Thoracic aorta endothelial cell (primary cell): ENCODE measurements around the gene CFAP91. TPM values are rescaled to one million over a fixed set of nuclear protein-coding genes. Genes with fewer than 3 reads are reported as not detected.

Experiments
- total RNA-seq: library from RNA; depleted of rRNA; stranded (reverse); fragments of >200 nt; gene quantifications from 2 replicates; pipeline ENCODE4 v1.2.3, GENCODE V29; 2012

Gene CFAP91
- 0.13 and 0.29 TPM in 2 replicates for total RNA-seq

DNA sequence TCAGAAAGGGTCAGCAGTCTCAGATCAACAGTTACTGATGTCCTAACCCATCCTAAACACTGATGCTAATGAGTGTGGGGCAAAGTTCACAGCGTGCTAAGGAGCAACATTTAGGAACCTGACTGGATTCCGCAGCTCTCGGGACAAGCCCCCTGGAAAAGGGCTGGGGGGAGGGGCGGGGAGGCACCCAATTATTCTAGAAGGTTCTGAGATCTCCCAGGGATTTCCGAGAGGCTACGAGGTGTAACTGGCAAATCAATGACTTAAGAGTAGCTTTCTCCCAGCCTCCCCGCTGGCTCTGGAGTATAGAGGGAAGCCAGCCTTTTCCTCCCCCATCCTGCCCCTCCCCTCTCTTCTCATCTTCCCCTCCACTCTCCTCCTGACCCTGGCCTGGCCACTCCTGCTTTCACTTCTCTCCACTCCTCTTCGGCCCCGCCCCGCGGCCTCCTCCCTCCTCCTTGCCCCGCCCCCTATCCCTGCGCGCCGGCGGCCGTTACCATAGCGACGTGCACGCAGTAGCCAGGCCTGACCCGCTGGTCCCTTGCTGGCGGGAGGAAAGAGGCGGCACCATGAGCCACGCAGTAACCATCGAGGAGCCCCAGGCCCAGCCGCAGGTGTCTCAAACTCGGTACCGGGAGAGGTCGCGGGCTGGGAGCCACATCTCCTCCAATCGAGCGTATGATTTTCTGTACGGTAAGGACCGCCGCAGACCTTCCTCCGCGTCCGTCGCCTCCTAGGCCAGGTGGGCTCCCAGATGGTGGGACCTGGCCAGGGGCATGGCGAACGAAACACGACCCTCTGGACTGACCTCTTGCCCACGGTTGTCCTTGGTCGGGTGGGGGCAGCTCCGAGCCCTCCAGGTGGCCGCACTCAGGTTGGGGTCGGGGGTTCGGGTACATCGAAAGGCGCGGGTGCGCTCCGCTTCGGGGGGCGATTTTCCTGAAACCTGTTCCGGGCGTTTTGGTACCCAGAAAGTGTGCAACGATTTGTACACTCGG lies at the start of gene CFAP91:
Gene CFAP91, plus strand, starts transcription at position 493 of the 998 bp plus-strand sequence. Its CDS starts 77 bp downstream, at position 570.

DNA sequence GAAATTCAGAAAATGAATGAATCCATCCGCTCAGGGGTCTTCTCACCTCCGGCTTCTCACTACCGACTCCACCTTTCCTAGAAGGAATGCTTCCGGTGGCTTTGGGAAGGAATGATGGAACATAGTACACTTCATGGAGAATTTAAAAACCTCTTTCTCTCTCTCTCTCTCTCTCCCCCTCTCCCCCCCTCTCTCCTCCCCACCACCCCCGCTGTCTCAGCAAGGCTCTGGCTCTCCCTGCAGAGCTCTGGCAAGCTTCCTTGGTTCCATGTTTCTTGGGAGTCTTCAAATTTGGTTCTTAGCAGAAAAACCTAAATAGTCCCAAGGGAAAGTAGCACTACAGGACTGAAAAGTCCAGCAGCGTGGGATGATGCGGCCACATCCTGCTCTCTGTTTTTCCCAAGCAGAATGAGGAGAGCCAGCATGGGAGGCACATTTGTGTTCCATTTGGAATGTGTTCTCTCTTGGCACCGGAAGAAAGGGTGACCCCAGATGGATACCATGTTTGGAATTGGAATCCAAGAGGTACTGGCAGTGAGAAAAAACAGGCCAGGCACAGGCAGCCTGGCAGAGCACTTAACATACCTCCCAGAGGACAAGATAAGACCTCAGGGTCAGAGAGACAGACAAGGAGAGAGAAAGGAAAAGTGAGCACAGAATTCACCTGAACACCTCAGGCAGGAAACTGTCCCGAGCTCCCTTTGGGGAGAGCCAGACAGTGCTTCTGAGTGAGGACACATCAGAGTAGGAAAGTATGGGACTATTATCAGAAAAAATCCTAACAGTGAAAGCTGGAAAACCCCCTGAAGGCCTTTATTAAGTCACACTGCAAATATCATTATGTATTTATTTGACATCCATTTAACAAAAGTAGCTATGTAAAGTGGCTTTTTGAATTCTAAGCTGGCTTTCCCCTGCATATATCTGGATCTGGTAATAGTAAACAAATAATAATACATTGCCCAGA lies 42.1 kb upstream of the CFAP91 start, which contains the start of gene POPDC2:
Gene POPDC2, minus strand, starts transcription at position 116 of the 967 bp plus-strand sequence. CDS start 166 bp downstream, outside the sequence.

DNA sequence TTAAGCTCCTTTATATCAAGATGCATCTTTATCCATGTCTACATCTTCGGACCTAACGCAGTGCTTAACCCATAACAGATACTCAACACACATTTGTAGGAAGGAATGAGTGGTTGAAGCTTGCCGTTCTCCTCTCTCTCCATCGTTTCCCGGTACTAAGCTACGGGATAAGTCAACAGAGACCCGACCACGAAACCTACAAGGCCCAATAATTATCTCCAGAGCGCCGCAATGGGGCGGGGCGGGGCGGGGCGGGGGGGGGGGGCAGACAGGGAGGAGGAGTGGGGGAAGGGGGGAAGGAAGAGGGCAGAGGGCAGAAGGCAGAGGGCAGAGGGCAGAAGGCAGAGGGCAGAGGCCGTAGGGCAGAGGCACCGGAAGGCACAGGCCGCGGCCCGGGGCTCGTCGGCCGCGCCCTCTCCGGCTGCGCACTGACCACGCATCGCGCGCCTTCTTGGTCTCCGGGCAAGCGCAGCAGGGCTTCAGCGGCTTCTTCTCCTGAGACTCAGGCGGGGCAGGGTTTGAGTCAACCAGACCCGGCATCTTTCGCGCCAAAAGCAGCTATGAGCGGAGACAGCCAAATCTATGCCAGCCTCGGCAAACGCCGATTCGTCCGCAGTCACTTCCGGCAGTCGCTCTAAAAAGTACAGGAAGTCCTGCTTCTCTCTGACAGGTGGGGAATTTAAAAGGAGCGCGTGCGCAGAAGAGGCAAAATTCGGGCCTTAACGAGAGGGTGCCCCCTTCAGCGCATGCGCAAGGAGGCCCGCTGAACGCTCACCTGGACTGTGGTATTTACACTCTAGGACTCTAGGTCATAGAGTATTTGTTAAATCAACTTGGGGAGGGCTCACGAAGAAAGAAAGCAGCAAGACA lies 25.8 kb upstream of the CFAP91 start, which contains the start of gene COX17:
Gene COX17, minus strand, starts transcription at position 636 of the 870 bp plus-strand sequence. Its CDS starts 96 bp downstream, at position 540.

Other genes with a start within 250 kb of the CFAP91 start
- 41.5 and 45.4 TPM in 2 replicates for gene TMEM39A, start 239.4 kb upstream of the CFAP91 start, total RNA-seq
- 20.3 and 21.7 TPM in 2 replicates for gene POGLUT1, start 234.1 kb upstream of the CFAP91 start, total RNA-seq
- 54.0 and 58.6 TPM in 2 replicates for gene TIMMDC1, start 204.5 kb upstream of the CFAP91 start, total RNA-seq
- gene CD80, start 143.4 kb upstream of the CFAP91 start, total RNA-seq = not detected in 2 replicates
- gene ADPRH, start 123.5 kb upstream of the CFAP91 start, total RNA-seq = 4.3 and 7.3 TPM in 2 replicates
- 0.13 and 0.22 TPM in 2 replicates for gene PLA1A, start 105.1 kb upstream of the CFAP91 start, total RNA-seq
- 0.43 TPM in 1 of 2 replicates, not detected in the other for gene POPDC2, start 42.4 kb upstream of the CFAP91 start, total RNA-seq
- 15.3 and 16.5 TPM in 2 replicates for gene COX17, start 25.6 kb upstream of the CFAP91 start, total RNA-seq
- not detected in 2 replicates for gene NR1I2, start 79.1 kb downstream of the CFAP91 start, total RNA-seq